ENCODE results near the gene VPS8. TPM values are rescaled to one million over a fixed set of nuclear protein-coding genes. Genes with fewer than 3 reads are reported as not detected.

VPS8 gene
- total RNA-seq, 1 donor from 2014 or later: 94.5 TPM

- H3K27me3 Mint-ChIP-seq (ENCODE audit: unreplicated experiment): no peaks in the 10 kb centered on the region
- H3K27ac Mint-ChIP-seq (ENCODE audit: unreplicated experiment): no peak overlapping the region
- no peak for TF ChIP-seq CTCF (IDR thresholded peaks at IDR 0.05; ENCODE audit: partially characterized antibody, unreplicated experiment)
- no peak overlapping the region for H3K4me3 Mint-ChIP-seq (ENCODE audit: unreplicated experiment)
- H3K9me3 Mint-ChIP-seq (ENCODE audit: unreplicated experiment): no peaks in the 10 kb centered on the region
- peaks cover 3% of the 10 kb centered on the region for H3K36me3 Mint-ChIP-seq (ENCODE audit: unreplicated experiment)
- DNase-seq: no peak
- peaks cover 21% of the 10 kb centered on the region for H3K4me1 Mint-ChIP-seq (ENCODE audit: low read depth, unreplicated experiment)
Measured at GRCh38 chr3:184914628-184915027, 102.7 kb downstream of the VPS8 start.

GRCh38 chr3:184918750-184919149 is 106.8 kb downstream of the VPS8 start:
- no peak for TF ChIP-seq CTCF (IDR thresholded peaks at IDR 0.05; ENCODE audit: partially characterized antibody, unreplicated experiment)
- no peak overlapping the region for H3K27ac Mint-ChIP-seq (ENCODE audit: unreplicated experiment)
- no peaks in the 10 kb centered on the region for H3K27me3 Mint-ChIP-seq (ENCODE audit: unreplicated experiment)
- H3K36me3 Mint-ChIP-seq (ENCODE audit: unreplicated experiment): peaks cover 3% of the 10 kb centered on the region
- H3K9me3 Mint-ChIP-seq (ENCODE audit: unreplicated experiment): no peaks in the 10 kb centered on the region
- DNase-seq: no peak
- no peak overlapping the region for H3K4me3 Mint-ChIP-seq (ENCODE audit: unreplicated experiment)
- no peaks in the 10 kb centered on the region for H3K4me1 Mint-ChIP-seq (ENCODE audit: low read depth, unreplicated experiment)

DNA sequence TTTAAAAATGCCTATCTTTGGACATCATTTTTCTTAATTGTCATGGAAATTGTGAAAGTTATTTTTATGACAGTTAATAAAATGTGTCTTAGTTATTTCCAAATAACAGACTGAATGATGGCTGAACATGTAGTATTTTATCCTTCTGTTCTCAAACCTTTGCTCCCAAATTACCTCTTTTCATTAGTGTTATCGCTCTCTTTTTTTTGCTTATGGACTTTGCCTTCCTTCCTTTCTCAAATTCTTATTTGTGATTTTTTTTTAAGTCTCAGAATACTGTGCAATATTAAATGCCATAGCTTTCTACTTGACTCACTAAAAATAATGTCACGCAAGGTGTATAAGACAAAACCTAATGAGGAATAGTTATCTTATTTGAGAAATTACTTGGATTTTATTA is 107.7 kb downstream of the VPS8 start:
- DNase-seq: no peak
- TF ChIP-seq CTCF (IDR thresholded peaks at IDR 0.05; ENCODE audit: partially characterized antibody, unreplicated experiment): no peak
- Mint-ChIP-seq H3K4me3 (ENCODE audit: unreplicated experiment) (no peak overlapping the region), H3K9me3 (ENCODE audit: unreplicated experiment) (no peaks in the 10 kb centered on the region), H3K27me3 (ENCODE audit: unreplicated experiment) (no peaks in the 10 kb centered on the region), H3K36me3 (ENCODE audit: unreplicated experiment) (peaks cover 3% of the 10 kb centered on the region), H3K27ac (ENCODE audit: unreplicated experiment) (no peak overlapping the region), H3K4me1 (ENCODE audit: low read depth, unreplicated experiment) (no peaks in the 10 kb centered on the region)

DNA sequence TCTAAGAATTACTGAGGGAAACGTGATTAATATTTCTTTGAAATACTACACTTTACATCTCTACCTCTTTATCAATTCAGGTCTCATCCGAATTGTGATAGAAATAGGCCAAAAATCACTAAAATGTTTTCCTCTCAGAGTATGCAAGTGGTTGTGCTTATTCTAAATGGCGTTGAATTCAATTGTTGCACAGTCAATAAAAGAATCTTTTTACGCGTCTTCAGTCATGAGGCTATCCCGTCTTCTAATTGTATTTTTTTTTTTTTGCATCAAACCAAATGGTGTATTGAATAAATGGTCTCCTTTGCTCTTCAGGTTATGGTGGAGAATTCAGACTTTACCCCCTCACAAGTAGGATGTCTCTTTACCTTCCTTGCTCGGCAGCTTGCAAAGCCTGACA is 112.6 kb downstream of the VPS8 start:
- H3K4me1 Mint-ChIP-seq (ENCODE audit: low read depth, unreplicated experiment): no peaks in the 10 kb centered on the region
- no peaks in the 10 kb centered on the region for H3K9me3 Mint-ChIP-seq (ENCODE audit: unreplicated experiment)
- no peak for TF ChIP-seq CTCF (IDR thresholded peaks at IDR 0.05; ENCODE audit: partially characterized antibody, unreplicated experiment)
- H3K36me3 Mint-ChIP-seq (ENCODE audit: unreplicated experiment): no peaks in the 10 kb centered on the region
- no peak overlapping the region for H3K4me3 Mint-ChIP-seq (ENCODE audit: unreplicated experiment)
- DNase-seq: no peak
- no peaks in the 10 kb centered on the region for H3K27me3 Mint-ChIP-seq (ENCODE audit: unreplicated experiment)
- H3K27ac Mint-ChIP-seq (ENCODE audit: unreplicated experiment): no peak overlapping the region

GRCh38 chr3:184927796-184928315 is 115.9 kb downstream of the VPS8 start:
- H3K4me1 Mint-ChIP-seq (ENCODE audit: low read depth, unreplicated experiment): no peaks in the 10 kb centered on the region
- no peak for TF ChIP-seq CTCF (IDR thresholded peaks at IDR 0.05; ENCODE audit: partially characterized antibody, unreplicated experiment)
- DNase-seq: no peak
- no peaks in the 10 kb centered on the region for H3K9me3 Mint-ChIP-seq (ENCODE audit: unreplicated experiment)
- no peaks in the 10 kb centered on the region for H3K36me3 Mint-ChIP-seq (ENCODE audit: unreplicated experiment)
- no peak overlapping the region for H3K27ac Mint-ChIP-seq (ENCODE audit: unreplicated experiment)
- H3K27me3 Mint-ChIP-seq (ENCODE audit: unreplicated experiment): no peaks in the 10 kb centered on the region
- no peak overlapping the region for H3K4me3 Mint-ChIP-seq (ENCODE audit: unreplicated experiment)

Data from glutamatergic neuron (in vitro differentiated cells).